SK-N-SH treated with all-trans-retinoic acid at 6 μM for 48 hours (cell line): Measurements from ENCODE around the gene POLDIP3.
"Not testable (repeated sequence)": the region's sequence is repeated elsewhere in the genome, so short reads cannot be mapped to it uniquely, and the experiment has no call there.

Experiments used
- OSR1 ChIP-seq: fragments of 250-450 bp; sonication (Bioruptor Pico); IDR thresholded peaks from 2 replicates; pipeline ENCODE4 v1.8.0; 2022; ENCODE audit warnings: moderate library complexity, mild to moderate bottlenecking, inconsistent platforms
- RARB ChIP-seq: fragments of 250-450 bp; sonication (Bioruptor Pico); IDR thresholded peaks from 2 replicates; pipeline ENCODE4 v1.8.0; 2021; ENCODE audit warnings: mild to moderate bottlenecking, moderate library complexity
- ZC3H10 ChIP-seq: fragments of 250-450 bp; sonication (Bioruptor Pico); IDR thresholded peaks from 2 replicates; pipeline ENCODE4 v1.5.1; 2021; ENCODE audit warnings: mild to moderate bottlenecking, moderate library complexity
- ZFP3 ChIP-seq: fragments of 250-450 bp; sonication (Bioruptor Pico); IDR thresholded peaks from 2 replicates; pipeline ENCODE4 v1.5.0; 2020; ENCODE audit warnings: mild to moderate bottlenecking, moderate library complexity
- ZFP30 ChIP-seq: fragments of 450-650 bp; formaldehyde crosslinking; IDR thresholded peaks from 2 replicates; pipeline ENCODE4 v1.5.0; 2022; ENCODE audit warnings: mild to moderate bottlenecking, moderate library complexity
- ZNF8 ChIP-seq: fragments of 450-650 bp; formaldehyde crosslinking; IDR thresholded peaks from 2 replicates; pipeline ENCODE4 v1.5.0; 2020; ENCODE audit warnings: mild to moderate bottlenecking, moderate library complexity

GRCh38 chr22:42607641-42608040 is 7.0 kb downstream of the POLDIP3 start:
- not testable (repeated sequence) for TF ChIP-seq ZFP3, ZNF8, ZC3H10, ZFP30, OSR1, RARB (CRISPR knock-in tag)
